ENCODE measurements around the gene HERC2. TPM values are rescaled to one million over a fixed set of nuclear protein-coding genes. Genes with fewer than 3 reads are reported as not detected.
"Not testable (repeated sequence)": the region's sequence is repeated elsewhere in the genome, so short reads cannot be mapped to it uniquely, and the experiment has no call there.

HERC2 gene
- total RNA-seq, 1 donor from 2014 or later: 86.2 TPM

DNA sequence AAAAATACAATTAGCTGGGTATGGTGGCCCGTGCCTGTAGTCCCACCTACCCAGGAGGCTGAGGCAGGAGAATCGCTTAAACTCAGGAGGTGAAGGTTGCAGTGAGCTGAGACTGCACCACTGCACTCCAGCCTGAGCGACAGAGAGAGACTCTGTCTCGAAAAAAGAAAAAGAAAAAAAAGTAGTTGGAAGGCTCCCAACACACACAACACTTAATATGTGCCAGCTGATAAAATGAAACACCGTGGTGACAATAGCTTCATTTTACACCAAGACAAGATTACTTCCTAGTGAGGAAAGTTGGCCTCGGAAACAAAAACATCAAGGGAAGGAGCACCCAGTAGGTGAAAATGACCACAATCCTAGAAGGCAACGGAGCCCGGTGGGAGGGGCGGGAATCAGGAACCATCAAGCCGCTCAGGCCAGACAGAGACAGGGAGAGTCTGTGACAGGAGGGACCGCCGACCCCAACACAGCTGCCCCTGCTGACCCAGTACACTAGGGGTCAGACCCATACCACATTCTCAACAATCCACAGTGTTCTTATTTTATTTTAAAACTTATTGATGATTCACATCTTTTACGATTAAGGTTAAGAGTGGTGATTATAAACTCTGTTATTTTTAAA lies 168.4 kb downstream of the HERC2 start:
- Mint-ChIP-seq H3K9me3 (ENCODE audit: low read depth) (peaks cover 30% of the 10 kb centered on the region), H3K4me3 (ENCODE audit: low read depth) (no peak overlapping the region), H3K27me3 (no peaks in the 10 kb centered on the region), H3K4me1 (ENCODE audit: low read depth) (no peaks in the 10 kb centered on the region), H3K36me3 (ENCODE audit: insufficient read depth) (peaks cover 58% of the 10 kb centered on the region), H3K27ac (peak overlapping the region; percentile 75)
- DNase-seq (ENCODE audit: low spot score, unreplicated experiment): no peak
- TF ChIP-seq, protein P1, sequence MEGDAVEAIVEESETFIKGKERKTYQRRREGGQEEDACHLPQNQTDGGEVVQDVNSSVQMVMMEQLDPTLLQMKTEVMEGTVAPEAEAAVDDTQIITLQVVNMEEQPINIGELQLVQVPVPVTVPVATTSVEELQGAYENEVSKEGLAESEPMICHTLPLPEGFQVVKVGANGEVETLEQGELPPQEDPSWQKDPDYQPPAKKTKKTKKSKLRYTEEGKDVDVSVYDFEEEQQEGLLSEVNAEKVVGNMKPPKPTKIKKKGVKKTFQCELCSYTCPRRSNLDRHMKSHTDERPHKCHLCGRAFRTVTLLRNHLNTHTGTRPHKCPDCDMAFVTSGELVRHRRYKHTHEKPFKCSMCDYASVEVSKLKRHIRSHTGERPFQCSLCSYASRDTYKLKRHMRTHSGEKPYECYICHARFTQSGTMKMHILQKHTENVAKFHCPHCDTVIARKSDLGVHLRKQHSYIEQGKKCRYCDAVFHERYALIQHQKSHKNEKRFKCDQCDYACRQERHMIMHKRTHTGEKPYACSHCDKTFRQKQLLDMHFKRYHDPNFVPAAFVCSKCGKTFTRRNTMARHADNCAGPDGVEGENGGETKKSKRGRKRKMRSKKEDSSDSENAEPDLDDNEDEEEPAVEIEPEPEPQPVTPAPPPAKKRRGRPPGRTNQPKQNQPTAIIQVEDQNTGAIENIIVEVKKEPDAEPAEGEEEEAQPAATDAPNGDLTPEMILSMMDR (IDR thresholded peaks at IDR 0.05; ENCODE audit: unreplicated experiment): no peak

DNA sequence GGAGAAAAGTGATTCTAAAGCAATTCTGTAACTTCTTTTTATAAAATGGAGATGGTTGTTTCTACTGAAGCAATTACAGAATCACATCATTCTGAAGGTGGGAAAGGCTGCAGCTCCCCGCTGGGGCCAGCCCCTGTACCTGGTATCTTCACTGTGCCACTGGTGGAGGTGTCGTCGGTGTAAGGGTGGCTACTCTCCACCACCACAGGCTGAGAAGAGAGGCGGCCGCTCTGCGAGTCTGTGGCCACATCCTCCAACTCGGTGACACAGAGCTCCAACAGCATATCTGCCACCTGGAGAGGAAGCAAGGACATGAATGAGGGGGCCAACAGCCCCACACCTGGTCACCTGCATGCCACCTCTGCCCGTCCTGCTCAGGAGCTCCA lies 169.4 kb downstream of the HERC2 start:
- peaks cover 59% of the 10 kb centered on the region for H3K36me3 Mint-ChIP-seq (ENCODE audit: insufficient read depth)

DNA sequence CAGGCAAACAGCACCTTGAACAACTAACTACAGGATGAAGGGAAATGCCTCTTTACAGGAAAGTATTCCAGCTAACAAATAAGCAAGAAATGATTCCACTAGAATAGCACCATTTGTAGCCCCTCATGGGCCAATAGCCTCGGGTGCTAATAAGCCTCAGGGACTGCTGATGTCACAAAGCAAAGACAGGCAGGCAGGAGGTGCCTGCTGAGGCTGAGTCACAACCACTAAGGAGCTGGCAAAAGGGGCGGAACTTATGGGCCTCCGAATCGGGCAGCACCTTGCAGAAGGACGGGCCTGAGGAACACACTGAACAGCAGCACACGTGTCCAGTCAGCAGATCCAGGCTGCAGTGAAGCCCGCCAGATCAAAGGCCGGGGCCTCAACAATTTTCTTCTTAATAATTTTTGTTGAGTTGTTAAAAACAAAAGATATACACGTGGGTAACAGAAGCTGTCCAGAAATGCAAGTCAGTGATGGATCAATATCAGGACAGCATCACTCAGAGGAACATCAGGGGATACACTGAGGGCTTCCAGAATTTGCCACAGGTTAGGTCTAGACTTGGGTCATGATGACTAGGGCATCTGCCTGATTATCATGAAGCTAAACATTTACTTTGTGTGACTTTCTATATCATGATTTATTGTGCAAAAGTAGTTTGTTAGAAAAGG lies 170.0 kb downstream of the HERC2 start:
- Mint-ChIP-seq H3K9me3 (ENCODE audit: low read depth) (peaks cover 21% of the 10 kb centered on the region), H3K36me3 (ENCODE audit: insufficient read depth) (peaks cover 55% of the 10 kb centered on the region)
- DNase-seq (ENCODE audit: low spot score, unreplicated experiment); H3K4me1 Mint-ChIP-seq (ENCODE audit: low read depth); H3K27me3 Mint-ChIP-seq; H3K4me3 Mint-ChIP-seq (ENCODE audit: low read depth); H3K27ac Mint-ChIP-seq: not testable (repeated sequence)

More for the DNA sequence above, 169.4 kb downstream of the HERC2 start:
- not testable (repeated sequence) for H3K4me3 Mint-ChIP-seq (ENCODE audit: low read depth); H3K27me3 Mint-ChIP-seq; H3K27ac Mint-ChIP-seq; H3K4me1 Mint-ChIP-seq (ENCODE audit: low read depth); DNase-seq (ENCODE audit: low spot score, unreplicated experiment)
- H3K9me3 Mint-ChIP-seq (ENCODE audit: low read depth): peaks cover 25% of the 10 kb centered on the region

DNA sequence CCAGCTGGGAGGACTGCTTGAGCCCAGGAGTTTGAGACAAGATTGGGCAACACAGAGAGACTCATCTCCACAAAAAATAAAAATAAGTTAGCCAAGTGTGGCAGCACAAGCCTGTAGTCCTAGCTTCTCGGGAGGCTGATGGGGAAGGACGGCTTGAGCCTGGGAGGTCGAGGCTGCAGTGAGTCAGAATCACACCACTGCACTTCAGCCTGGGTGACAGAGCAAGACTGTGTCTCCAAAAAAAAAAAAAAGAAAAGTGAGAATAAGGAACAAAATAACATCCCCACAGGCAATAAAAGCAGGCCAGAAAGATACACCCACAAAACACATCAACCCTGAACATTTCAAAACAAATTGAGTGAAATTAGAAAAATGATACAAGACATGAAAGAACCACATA lies 174.2 kb downstream of the HERC2 start:
- no peak for DNase-seq (ENCODE audit: low spot score, unreplicated experiment)
- peaks cover 56% of the 10 kb centered on the region for H3K36me3 Mint-ChIP-seq (ENCODE audit: insufficient read depth)
- H3K4me3 Mint-ChIP-seq (ENCODE audit: low read depth): no peak overlapping the region
- H3K4me1 Mint-ChIP-seq (ENCODE audit: low read depth): no peaks in the 10 kb centered on the region
- no peaks in the 10 kb centered on the region for H3K27me3 Mint-ChIP-seq
- peaks cover 21% of the 10 kb centered on the region for H3K9me3 Mint-ChIP-seq (ENCODE audit: low read depth)
- H3K27ac Mint-ChIP-seq: no peak overlapping the region
- TF ChIP-seq, protein P1 (IDR thresholded peaks at IDR 0.05; ENCODE audit: unreplicated experiment): no peak

DNA sequence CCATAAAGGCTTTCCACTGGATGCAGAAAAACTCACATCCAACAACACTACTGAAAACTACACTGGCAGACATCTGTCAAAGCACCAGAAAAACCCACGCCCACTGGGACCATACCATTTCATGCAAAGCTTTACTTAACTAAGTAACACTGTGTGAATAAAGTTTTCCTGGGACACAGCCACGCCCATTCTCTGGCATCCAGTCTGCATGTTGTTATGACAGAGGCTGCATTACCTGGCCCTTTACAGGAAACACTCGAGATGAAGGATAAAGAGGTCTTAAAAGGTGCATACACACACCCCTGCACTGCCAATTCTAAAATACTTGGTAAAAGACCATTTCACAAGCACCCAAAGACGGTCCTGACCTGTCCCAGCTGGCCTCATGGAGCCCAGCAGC lies 176.6 kb downstream of the HERC2 start:
- not testable (repeated sequence) for H3K4me1 Mint-ChIP-seq (ENCODE audit: low read depth); H3K27ac Mint-ChIP-seq; DNase-seq (ENCODE audit: low spot score, unreplicated experiment); H3K4me3 Mint-ChIP-seq (ENCODE audit: low read depth); H3K27me3 Mint-ChIP-seq
- H3K36me3 Mint-ChIP-seq (ENCODE audit: insufficient read depth): peaks cover 48% of the 10 kb centered on the region
- H3K9me3 Mint-ChIP-seq (ENCODE audit: low read depth): peaks cover 18% of the 10 kb centered on the region

DNA sequence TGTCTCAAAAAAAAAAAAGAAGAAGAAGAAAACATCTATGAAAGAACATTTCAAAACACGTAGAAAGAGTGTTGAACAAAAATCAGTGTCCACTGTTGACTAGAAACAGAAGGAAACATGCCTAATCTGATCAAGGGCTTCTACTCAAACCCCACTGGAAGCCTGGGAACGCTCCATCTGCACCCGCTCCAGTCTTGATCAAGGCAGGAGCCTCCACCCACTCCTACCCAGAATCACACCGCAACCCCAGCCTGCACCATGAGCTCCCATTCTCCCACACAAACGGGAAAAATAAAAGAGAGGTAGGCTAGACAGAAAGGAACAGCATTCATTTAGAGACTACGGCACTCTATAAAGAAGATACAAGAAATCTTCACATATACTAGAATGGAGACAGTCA lies 181.9 kb downstream of the HERC2 start:
- Mint-ChIP-seq H3K27ac (peak overlapping the region; percentile 64), H3K4me3 (ENCODE audit: low read depth) (no peak overlapping the region), H3K27me3 (no peaks in the 10 kb centered on the region), H3K4me1 (ENCODE audit: low read depth) (no peaks in the 10 kb centered on the region), H3K36me3 (ENCODE audit: insufficient read depth) (peaks cover 35% of the 10 kb centered on the region), H3K9me3 (ENCODE audit: low read depth) (no peaks in the 10 kb centered on the region)
- DNase-seq (ENCODE audit: low spot score, unreplicated experiment): no peak
- TF ChIP-seq, protein P1 (IDR thresholded peaks at IDR 0.05; ENCODE audit: unreplicated experiment): no peak

DNA sequence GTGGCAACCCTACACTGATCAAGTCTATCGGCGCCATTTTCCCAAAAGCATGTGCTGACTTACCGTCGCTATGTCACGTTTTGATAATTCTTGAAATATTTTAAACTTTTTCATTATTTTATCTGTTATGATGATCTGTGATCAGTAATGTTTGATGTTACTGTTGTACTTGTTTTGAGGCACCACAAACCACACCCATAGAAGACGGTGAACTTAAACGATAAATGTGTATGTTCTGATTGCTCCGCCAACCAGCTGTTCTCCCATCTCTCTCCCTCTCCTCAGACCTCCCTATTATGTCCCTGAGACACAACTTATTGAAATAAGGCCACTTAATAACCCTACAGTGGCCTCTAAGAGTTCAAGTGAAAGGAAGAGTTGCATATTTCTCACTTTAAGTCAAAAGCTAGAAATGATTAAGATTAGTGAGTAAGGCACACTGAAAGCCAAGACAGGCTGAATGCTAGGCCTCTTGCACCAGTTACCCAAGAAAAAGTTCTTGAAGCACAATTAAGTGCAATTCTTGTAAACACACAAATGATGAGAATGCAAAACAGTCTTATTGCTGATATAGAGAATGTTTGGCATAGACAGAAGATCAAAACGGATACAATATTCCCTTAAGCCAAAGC lies 184.5 kb downstream of the HERC2 start:
- not testable (repeated sequence) for H3K4me1 Mint-ChIP-seq (ENCODE audit: low read depth); H3K27me3 Mint-ChIP-seq; H3K9me3 Mint-ChIP-seq (ENCODE audit: low read depth); H3K27ac Mint-ChIP-seq; DNase-seq (ENCODE audit: low spot score, unreplicated experiment); H3K4me3 Mint-ChIP-seq (ENCODE audit: low read depth)
- peaks cover 30% of the 10 kb centered on the region for H3K36me3 Mint-ChIP-seq (ENCODE audit: insufficient read depth)

DNA sequence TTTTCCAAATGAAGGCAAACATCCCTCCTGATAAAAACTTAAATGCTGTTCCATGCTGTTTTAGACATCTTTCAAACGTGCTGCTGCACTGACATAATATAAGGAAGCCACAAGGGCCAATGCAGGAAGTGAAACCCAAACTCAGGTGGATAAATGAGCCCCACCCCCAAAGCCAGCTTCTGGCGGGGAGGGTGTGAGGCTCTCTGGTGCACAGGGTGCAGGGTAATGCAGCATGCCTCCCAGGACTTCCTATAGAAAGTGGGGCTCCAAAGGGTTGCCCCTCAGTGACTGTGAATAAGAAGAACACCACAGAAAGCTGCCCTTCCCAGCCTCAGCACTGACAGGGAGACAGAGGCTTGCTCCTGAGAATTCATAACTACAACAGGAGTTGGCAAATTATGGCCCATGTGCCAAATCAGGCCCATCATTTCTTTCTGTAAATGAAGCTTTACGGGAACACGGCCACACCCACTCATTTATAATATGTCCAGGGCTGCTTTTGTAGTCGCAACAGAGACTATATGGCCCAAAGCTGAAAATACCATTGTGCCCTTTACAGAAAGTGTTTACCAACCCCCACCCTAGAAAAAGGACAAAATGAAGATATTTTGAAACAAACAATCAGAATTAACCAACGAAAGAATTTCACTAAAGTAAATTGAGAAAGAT lies 185.6 kb downstream of the HERC2 start:
- H3K27me3 Mint-ChIP-seq; H3K4me1 Mint-ChIP-seq (ENCODE audit: low read depth); H3K27ac Mint-ChIP-seq; H3K4me3 Mint-ChIP-seq (ENCODE audit: low read depth); DNase-seq (ENCODE audit: low spot score, unreplicated experiment); H3K9me3 Mint-ChIP-seq (ENCODE audit: low read depth): not testable (repeated sequence)
- peaks cover 25% of the 10 kb centered on the region for H3K36me3 Mint-ChIP-seq (ENCODE audit: insufficient read depth)
